GM12878 (cell line): ENCODE results near the gene TPM4. TPM values are rescaled to one million over a fixed set of nuclear protein-coding genes. Genes with fewer than 3 reads are reported as not detected.

Experiments used
- ATAC-seq: fragments of 200-7000 bp; cut with Tn5 transposase; 3 replicates; pipeline ENCODE4 v1.9.1; 2020; ENCODE audit warnings: mild to moderate bottlenecking, moderate library complexity
- BruUV-seq: library from RNA; stranded (reverse); fragments of 400-500 nt; replicated peaks from 2 replicates; lab custom pipeline; 2021; lab: Mats Ljungman, UMichigan
- CTCF ChIA-PET: fragments of 300-600 bp; sonication (Branson Sonifier 250); formaldehyde crosslinking; extraction: SDS; loops from one replicate; lab custom pipeline; 2021; ENCODE audit warnings: inconsistent platforms; lab: Yijun Ruan, JAX
- POLR2A ChIA-PET: fragments of 350-600 bp; formaldehyde crosslinking; extraction: SDS; loops from one replicate; lab custom pipeline; 2021; ENCODE audit warnings: inconsistent platforms; lab: Charles Lee
- RAD21 ChIA-PET: fragments of 300-600 bp; sonication (Branson Sonifier 250); formaldehyde crosslinking; loops from one replicate; lab custom pipeline; 2023; ENCODE audit warnings: antibody characterized with exemption; ENCODE audit not compliant: unreplicated experiment; lab: Charles Lee
- SMC1A ChIA-PET: fragments of 300-600 bp; sonication (Branson Sonifier 250); formaldehyde crosslinking; loops from one replicate; lab custom pipeline; 2023; ENCODE audit not compliant: unreplicated experiment, uncharacterized antibody; lab: Charles Lee
- DNase-seq: peaks from one replicate; pipeline ENCODE4 v3.0.0-alpha.2; 2011; ENCODE audit warnings: low read depth, low spot score
- FAIRE-seq: peaks from 3 replicates; lab custom pipeline; 2011; peaks lifted over from hg19 to GRCh38; lab: Jason Lieb, UNC
- H2AFZ ChIP-seq: 2 replicates; pipeline ENCODE4 v1.6.0; 2011; ENCODE audit warnings: low read depth, low read length, control low read depth; ENCODE audit not compliant: control insufficient read depth
- H3K27ac ChIP-seq: 2 replicates; pipeline ENCODE4 v1.5.1; 2011; ENCODE audit warnings: control low read depth; ENCODE audit not compliant: control insufficient read depth, insufficient read depth
- H3K27me3 ChIP-seq, 2 experiments: replicated peaks in 1 of 2; 2 replicates each; pipeline versions ENCODE4 v1.6.0 to v1.6.1; 2011; ENCODE audit warnings: low read length in 1 of 2; ENCODE audit not compliant: control insufficient read depth in 2 of 2, insufficient read depth in 2 of 2
- H3K36me3 ChIP-seq, 2 experiments: 2 replicates each; pipeline ENCODE4 v1.5.1; 2011; ENCODE audit warnings: low read length in 1 of 2; ENCODE audit not compliant: control insufficient read depth in 2 of 2, insufficient read depth in 2 of 2
- H3K4me1 ChIP-seq: 2 replicates; pipeline ENCODE4 v1.6.1; 2011; ENCODE audit warnings: mild to moderate bottlenecking, low read length, moderate library complexity, mixed read lengths; ENCODE audit not compliant: control insufficient read depth, insufficient read depth
- H3K4me2 ChIP-seq: 2 replicates; pipeline ENCODE4 v1.6.0; 2011; ENCODE audit warnings: control low read depth; ENCODE audit not compliant: control insufficient read depth, insufficient read depth
- H3K4me3 ChIP-seq: fragments of 200-600 bp; sonication (generic); 2 replicates; pipeline ENCODE4 v1.5.1; 2016
- H3K79me2 ChIP-seq: 2 replicates; pipeline ENCODE4 v1.6.0; 2011; ENCODE audit warnings: low read length; ENCODE audit not compliant: control insufficient read depth, insufficient read depth
- H3K9ac ChIP-seq: 2 replicates; pipeline ENCODE4 v1.8.0; 2011; ENCODE audit warnings: low read length, control low read depth, mixed read lengths; ENCODE audit not compliant: control insufficient read depth, insufficient read depth
- H3K9me3 ChIP-seq: replicated peaks from 3 replicates; pipeline ENCODE4 v1.5.1; 2011; ENCODE audit warnings: mild to moderate bottlenecking, low read length; ENCODE audit not compliant: control insufficient read depth, insufficient read depth
- H4K20me1 ChIP-seq: 2 replicates; pipeline ENCODE4 v1.6.0; 2011; ENCODE audit not compliant: control insufficient read depth, insufficient read depth
- JUNB ChIP-seq: IDR thresholded peaks from 2 replicates; pipeline ENCODE4 v1.6.1; 2016; ENCODE audit warnings: antibody characterized with exemption, mild to moderate bottlenecking
- JUND ChIP-seq: IDR thresholded peaks from 2 replicates; pipeline ENCODE4 v1.6.1; 2012; ENCODE audit warnings: low read depth, mild to moderate bottlenecking, low read length, improper control_type of control experiment, moderate library complexity
- NBN ChIP-seq: fragments of 450-650 bp; IDR thresholded peaks from 2 replicates; pipeline ENCODE4 v1.6.1; 2016
- WGBS: methylation state at CpG from one replicate; pipeline ENCODE4 v1.1.6; 2016; ENCODE audit warnings: low lambda C conversion rate; ENCODE audit not compliant: insufficient replicate concordance, insufficient coverage; ENCODE audit errors: missing lambda C conversion rate; 5-methylcytosine and 5-hydroxymethylcytosine counted together
- in situ Hi-C: fragments of 300-500 bp; cut with MboI; formaldehyde crosslinking; loops from 9 replicates; pipeline ENCODE4 v1.14.3; 2018; ENCODE audit warnings: mixed read lengths
- intact Hi-C: fragments of 100-400 bp; cut with micrococcal nuclease; formaldehyde crosslinking; loops from one replicate; pipeline ENCODE4 v1.14.2; 2022; ENCODE audit not compliant: unreplicated experiment
- polyA plus RNA-seq, 11 experiments: library from polyadenylated mRNA; depleted of rRNA in 4 of 11; unstranded in 6 of 11; stranded (reverse) in 5 of 11; fragments of >200 nt; fragmentation: Nextera tagmentation in 4 of 11; fragmentation: Illumina TruSeq in 1 of 11; extraction: Ambion mirVana in 4 of 11; extraction: Trizol in 1 of 11; gene quantifications; 1 replicate in 1 of 11; 2 replicates in 10 of 11; pipeline versions ENCODE4 v1.2.1 to v1.2.3, GENCODE V29; 2011 to 2016; ENCODE audit warnings: inconsistent platforms in 2 of 11, missing spikeins in 2 of 11, low read depth in 1 of 11
- total RNA-seq, 4 experiments: library from RNA; depleted of rRNA in 3 of 4; stranded (reverse); fragments of >200 nt in 3 of 4; fragmentation: Illumina TruSeq in 1 of 4; extraction: Trizol in 1 of 4; gene quantifications; 2 replicates each; pipeline versions ENCODE4 v1.2.1 to v1.2.3, GENCODE V29; 2013 to 2021
- TF ChIP-seq, protein P1 (sequence below): IDR thresholded peaks from 2 replicates; pipeline ENCODE4 v1.6.1; 2012; ENCODE audit warnings: mild to moderate bottlenecking, low read depth, low read length
- TF ChIP-seq, protein P2 (sequence below): fragments of 450-650 bp; IDR thresholded peaks from 2 replicates; pipeline ENCODE4 v1.6.1; 2017; ENCODE audit warnings: low read depth, mild to moderate bottlenecking, moderate library complexity
- TF ChIP-seq, protein P3 (sequence below): IDR thresholded peaks from 2 replicates; pipeline ENCODE4 v1.6.1; 2012; ENCODE audit warnings: low read depth, low read length, improper control_type of control experiment

Gene TPM4
- total and polyA plus RNA-seq, 10 of the 15 experiments (the other 5 are each of a cell fraction or from before 2014, with no cell fraction given), result 183 to 620 (median 407) TPM

DNA sequence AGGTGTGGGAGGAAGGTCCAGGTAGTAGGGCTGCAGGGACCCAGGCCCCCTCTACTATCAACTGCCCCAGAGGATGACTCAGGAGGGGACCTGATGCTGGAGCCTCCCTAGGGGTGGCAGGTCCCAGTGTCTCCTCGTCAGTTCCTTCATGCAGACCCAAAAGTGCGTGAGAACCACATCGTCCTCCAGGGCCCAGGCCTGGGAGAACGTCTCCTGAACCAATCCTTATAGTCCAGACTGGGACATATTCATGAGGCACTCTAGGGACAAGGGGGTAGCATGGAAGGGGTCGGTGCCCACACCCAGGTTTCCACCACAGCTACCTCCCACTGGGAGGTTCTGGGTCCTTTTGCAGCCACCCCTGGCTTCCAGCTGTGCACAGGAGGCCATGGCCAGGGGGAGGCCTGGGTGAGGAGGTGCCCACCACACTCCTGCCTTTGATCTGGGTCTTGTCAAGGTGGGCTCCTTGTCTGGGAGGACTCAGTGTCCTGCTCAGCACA is 38.0 kb upstream of the TPM4 start:
- DNase-seq (no peak), FAIRE-seq (no peak), ATAC-seq (no peak)
- H3K4me3 ChIP-seq, result no peak overlapping the region
- no peak overlapping the region for H2AFZ ChIP-seq
- no peaks in the 10 kb centered on the region for H3K4me1 ChIP-seq
- no peak overlapping the region for H3K9ac ChIP-seq
- TF ChIP-seq, protein P1, sequence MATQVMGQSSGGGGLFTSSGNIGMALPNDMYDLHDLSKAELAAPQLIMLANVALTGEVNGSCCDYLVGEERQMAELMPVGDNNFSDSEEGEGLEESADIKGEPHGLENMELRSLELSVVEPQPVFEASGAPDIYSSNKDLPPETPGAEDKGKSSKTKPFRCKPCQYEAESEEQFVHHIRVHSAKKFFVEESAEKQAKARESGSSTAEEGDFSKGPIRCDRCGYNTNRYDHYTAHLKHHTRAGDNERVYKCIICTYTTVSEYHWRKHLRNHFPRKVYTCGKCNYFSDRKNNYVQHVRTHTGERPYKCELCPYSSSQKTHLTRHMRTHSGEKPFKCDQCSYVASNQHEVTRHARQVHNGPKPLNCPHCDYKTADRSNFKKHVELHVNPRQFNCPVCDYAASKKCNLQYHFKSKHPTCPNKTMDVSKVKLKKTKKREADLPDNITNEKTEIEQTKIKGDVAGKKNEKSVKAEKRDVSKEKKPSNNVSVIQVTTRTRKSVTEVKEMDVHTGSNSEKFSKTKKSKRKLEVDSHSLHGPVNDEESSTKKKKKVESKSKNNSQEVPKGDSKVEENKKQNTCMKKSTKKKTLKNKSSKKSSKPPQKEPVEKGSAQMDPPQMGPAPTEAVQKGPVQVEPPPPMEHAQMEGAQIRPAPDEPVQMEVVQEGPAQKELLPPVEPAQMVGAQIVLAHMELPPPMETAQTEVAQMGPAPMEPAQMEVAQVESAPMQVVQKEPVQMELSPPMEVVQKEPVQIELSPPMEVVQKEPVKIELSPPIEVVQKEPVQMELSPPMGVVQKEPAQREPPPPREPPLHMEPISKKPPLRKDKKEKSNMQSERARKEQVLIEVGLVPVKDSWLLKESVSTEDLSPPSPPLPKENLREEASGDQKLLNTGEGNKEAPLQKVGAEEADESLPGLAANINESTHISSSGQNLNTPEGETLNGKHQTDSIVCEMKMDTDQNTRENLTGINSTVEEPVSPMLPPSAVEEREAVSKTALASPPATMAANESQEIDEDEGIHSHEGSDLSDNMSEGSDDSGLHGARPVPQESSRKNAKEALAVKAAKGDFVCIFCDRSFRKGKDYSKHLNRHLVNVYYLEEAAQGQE, result no peak
- TF ChIP-seq JUNB, result no peak
- TF ChIP-seq JUND, result no peak
- TF ChIP-seq NBN, result no peak
- TF ChIP-seq, protein P2, sequence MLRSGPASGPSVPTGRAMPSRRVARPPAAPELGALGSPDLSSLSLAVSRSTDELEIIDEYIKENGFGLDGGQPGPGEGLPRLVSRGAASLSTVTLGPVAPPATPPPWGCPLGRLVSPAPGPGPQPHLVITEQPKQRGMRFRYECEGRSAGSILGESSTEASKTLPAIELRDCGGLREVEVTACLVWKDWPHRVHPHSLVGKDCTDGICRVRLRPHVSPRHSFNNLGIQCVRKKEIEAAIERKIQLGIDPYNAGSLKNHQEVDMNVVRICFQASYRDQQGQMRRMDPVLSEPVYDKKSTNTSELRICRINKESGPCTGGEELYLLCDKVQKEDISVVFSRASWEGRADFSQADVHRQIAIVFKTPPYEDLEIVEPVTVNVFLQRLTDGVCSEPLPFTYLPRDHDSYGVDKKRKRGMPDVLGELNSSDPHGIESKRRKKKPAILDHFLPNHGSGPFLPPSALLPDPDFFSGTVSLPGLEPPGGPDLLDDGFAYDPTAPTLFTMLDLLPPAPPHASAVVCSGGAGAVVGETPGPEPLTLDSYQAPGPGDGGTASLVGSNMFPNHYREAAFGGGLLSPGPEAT, result no peak
- TF ChIP-seq, protein P3, sequence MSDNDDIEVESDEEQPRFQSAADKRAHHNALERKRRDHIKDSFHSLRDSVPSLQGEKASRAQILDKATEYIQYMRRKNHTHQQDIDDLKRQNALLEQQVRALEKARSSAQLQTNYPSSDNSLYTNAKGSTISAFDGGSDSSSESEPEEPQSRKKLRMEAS, result no peak
- intact Hi-C loops, result no loop called here
- no peaks in the 10 kb centered on the region for H3K79me2 ChIP-seq
- RAD21 ChIA-PET, result no interaction called here
- H3K9me3 ChIP-seq, result no peaks in the 10 kb centered on the region
- no peaks in the 10 kb centered on the region for H4K20me1 ChIP-seq
- SMC1A ChIA-PET, result no interaction called here
- POLR2A ChIA-PET, result no interaction called here
- H3K4me2 ChIP-seq, result no peak overlapping the region
- BruUV-seq, result no TSS peak
- 17% methylated on average over 5 of the region's 5 CpGs for WGBS
- H3K36me3 ChIP-seq, result no peaks in the 10 kb centered on the region
- CTCF ChIA-PET, result no interaction called here
- in situ Hi-C loops, result no loop called here
- H3K27me3 ChIP-seq, result no peaks in the 10 kb centered on the region
- H3K27ac ChIP-seq, result no peak overlapping the region
